ENCODE results near the gene PRAMEF17. TPM values are rescaled to one million over a fixed set of nuclear protein-coding genes. Genes with fewer than 3 reads are reported as not detected.
"Not testable (repeated sequence)": the region's sequence is repeated elsewhere in the genome, so short reads cannot be mapped to it uniquely, and the experiment has no call there.

Gene PRAMEF17
- total RNA-seq, 1 donor from 2014 or later, result not detected

GRCh38 chr1:13439104-13439783 is 49.8 kb downstream of the PRAMEF17 start:
- not testable (repeated sequence) for H3K27ac ChIP-seq (ENCODE audit: low read depth, low read length); H3K4me1 ChIP-seq (ENCODE audit: control insufficient read depth in 3 of 3, insufficient read depth in 3 of 3, low read length in 3 of 3); H3K9me3 ChIP-seq (ENCODE audit: control insufficient read depth in 3 of 3, low read length in 3 of 3); H3K27me3 ChIP-seq (ENCODE audit: control insufficient read depth in 3 of 3, insufficient read depth in 3 of 3, low read length in 3 of 3); H3K4me3 ChIP-seq (ENCODE audit: low read length in 3 of 3); H3K36me3 ChIP-seq (ENCODE audit: control insufficient read depth in 3 of 3, insufficient read depth in 3 of 3, low read length in 3 of 3); H3K9ac ChIP-seq (ENCODE audit: low read depth in 1 of 3, low read length in 3 of 3)

Other genes with a start within 250 kb of the PRAMEF17 start
- not detected for gene PRAMEF26, start 233.6 kb upstream of the PRAMEF17 start, total RNA-seq
- not detected for gene HNRNPCL4, start 224.0 kb upstream of the PRAMEF17 start, total RNA-seq
- not detected for gene PRAMEF9, start 217.8 kb upstream of the PRAMEF17 start, total RNA-seq
- not detected for gene PRAMEF13, start 188.2 kb upstream of the PRAMEF17 start, total RNA-seq
- not detected for gene PRAMEF18, start 163.5 kb upstream of the PRAMEF17 start, total RNA-seq
- gene PRAMEF5, start 135.4 kb upstream of the PRAMEF17 start, total RNA-seq, result not detected
- gene PRAMEF8, start 104.5 kb upstream of the PRAMEF17 start, total RNA-seq, result not detected
- gene PRAMEF33, start 86.1 kb upstream of the PRAMEF17 start, total RNA-seq, result not detected
- gene PRAMEF15, start 74.1 kb upstream of the PRAMEF17 start, total RNA-seq, result not detected
- not detected for gene PRAMEF14, start 42.5 kb upstream of the PRAMEF17 start, total RNA-seq
- not detected for gene PRAMEF19, start 17.7 kb upstream of the PRAMEF17 start, total RNA-seq
- gene PRAMEF20, start 20.8 kb downstream of the PRAMEF17 start, total RNA-seq, result not detected
- gene LRRC38, start 124.4 kb downstream of the PRAMEF17 start, total RNA-seq, result 10.4 TPM
- gene PDPN, start 194.2 kb downstream of the PRAMEF17 start, total RNA-seq, result 13.6 TPM

All from skeletal muscle tissue (tissue), 4 donors.